GM23338 (cell line): ENCODE measurements around the gene LIFR. TPM values are rescaled to one million over a fixed set of nuclear protein-coding genes. Genes with fewer than 3 reads are reported as not detected.

Experiments
- ATAC-seq: fragments of 200-7000 bp; cut with Tn5 transposase; 3 replicates; pipeline ENCODE4 v1.9.1; 2020
- DNase-seq: peaks from one replicate; pipeline ENCODE4 v3.0.0-alpha.2; 2015; ENCODE audit warnings: low spot score
- H2AFZ ChIP-seq: fragments of 200-600 bp; sonication (generic); 2 replicates; pipeline ENCODE4 v1.8.0; 2016; ENCODE audit warnings: antibody characterized with exemption, mild to moderate bottlenecking, moderate library complexity
- H3F3A ChIP-seq: fragments of 200-600 bp; sonication (generic); replicated peaks from 2 replicates; pipeline ENCODE4 v1.8.0; 2017; ENCODE audit warnings: antibody characterized with exemption, mixed run types, low read depth
- H3K27ac ChIP-seq: fragments of 200-600 bp; sonication (generic); 2 replicates; pipeline ENCODE4 v1.6.1; 2016; ENCODE audit warnings: low read depth
- H3K27me3 ChIP-seq: fragments of 200-600 bp; sonication (generic); 2 replicates; pipeline ENCODE4 v1.8.0; 2016; ENCODE audit warnings: mild to moderate bottlenecking, mixed run types, moderate library complexity; ENCODE audit not compliant: insufficient read depth
- H3K36me3 ChIP-seq: fragments of 200-600 bp; sonication (generic); 2 replicates; pipeline ENCODE4 v1.8.0; 2016; ENCODE audit warnings: mild to moderate bottlenecking; ENCODE audit not compliant: insufficient read depth
- H3K4me1 ChIP-seq: fragments of 200-600 bp; sonication (generic); 2 replicates; pipeline ENCODE4 v1.8.0; 2016; ENCODE audit warnings: mild to moderate bottlenecking, moderate library complexity; ENCODE audit not compliant: insufficient read depth
- H3K4me2 ChIP-seq: fragments of 200-600 bp; sonication (generic); 2 replicates; pipeline ENCODE4 v1.7.1; 2017; ENCODE audit warnings: mixed run types
- H3K4me3 ChIP-seq: fragments of 200-600 bp; sonication (generic); 2 replicates; pipeline ENCODE4 v1.6.1; 2016; ENCODE audit warnings: mixed run types
- H3K79me2 ChIP-seq: fragments of 200-600 bp; sonication (generic); replicated peaks from 2 replicates; pipeline ENCODE4 v1.8.0; 2017; ENCODE audit warnings: mild to moderate bottlenecking; ENCODE audit not compliant: insufficient read depth
- H3K9me2 ChIP-seq: fragments of 200-600 bp; sonication (generic); 2 replicates; pipeline ENCODE4 v1.8.0; 2017; ENCODE audit not compliant: insufficient read depth
- H4K20me1 ChIP-seq: fragments of 200-600 bp; sonication (generic); replicated peaks from 2 replicates; pipeline ENCODE4 v1.8.0; 2017; ENCODE audit warnings: mild to moderate bottlenecking; ENCODE audit not compliant: insufficient read depth
- H3K27ac Mint-ChIP-seq: 2 replicates; pipeline ENCODE4 v1.8.0; 2020; ENCODE audit warnings: inconsistent platforms, mild to moderate bottlenecking, moderate library complexity, mixed read lengths
- H3K27me3 Mint-ChIP-seq: 3 replicates; pipeline ENCODE4 v1.8.0; 2022; ENCODE audit warnings: low read depth, mild to moderate bottlenecking, moderate library complexity, mixed read lengths, inconsistent platforms; ENCODE audit not compliant: insufficient read depth, poor library complexity
- H3K36me3 Mint-ChIP-seq: 3 replicates; pipeline ENCODE4 v1.8.0; 2021; ENCODE audit warnings: low read depth, mild to moderate bottlenecking, inconsistent platforms, moderate library complexity, mixed read lengths
- H3K4me1 Mint-ChIP-seq: 3 replicates; pipeline ENCODE4 v1.8.0; 2020; ENCODE audit warnings: mild to moderate bottlenecking, inconsistent platforms, mixed read lengths
- H3K4me3 Mint-ChIP-seq: 3 replicates; pipeline ENCODE4 v1.8.0; 2021; ENCODE audit warnings: moderate library complexity, mild to moderate bottlenecking, inconsistent platforms, mixed read lengths
- H3K9me3 Mint-ChIP-seq: 3 replicates; pipeline ENCODE4 v1.8.0; 2020; ENCODE audit warnings: moderate library complexity, mild to moderate bottlenecking, inconsistent platforms, mixed read lengths
- CREB1 ChIP-seq: fragments of 250-450 bp; sonication (Bioruptor Pico); IDR thresholded peaks from 2 replicates; pipeline ENCODE4 v1.5.0; 2020; ENCODE audit warnings: low read depth, mild to moderate bottlenecking, moderate library complexity
- ETS1 ChIP-seq: IDR thresholded peaks from 2 replicates; pipeline ENCODE4 v1.6.1; 2016; ENCODE audit warnings: antibody characterized with exemption
- EZH2 ChIP-seq: fragments of 200-600 bp; sonication (generic); IDR thresholded peaks from one replicate; pipeline ENCODE4 v1.8.0; 2017; ENCODE audit warnings: antibody characterized with exemption, mild to moderate bottlenecking, low read depth; ENCODE audit not compliant: unreplicated experiment
- EZH2phosphoT487 ChIP-seq: fragments of 200-600 bp; sonication (generic); IDR thresholded peaks from one replicate; pipeline ENCODE4 v1.8.1; 2018; ENCODE audit warnings: antibody characterized with exemption; ENCODE audit not compliant: unreplicated experiment
- JUNB ChIP-seq: IDR thresholded peaks from one replicate; pipeline ENCODE4 v1.6.1; 2016; ENCODE audit warnings: antibody characterized with exemption; ENCODE audit not compliant: unreplicated experiment
- NANOG ChIP-seq: IDR thresholded peaks from 2 replicates; pipeline ENCODE4 v1.6.1; 2016; ENCODE audit warnings: antibody characterized with exemption, borderline replicate concordance
- POLR2AphosphoS5 ChIP-seq: IDR thresholded peaks from 2 replicates; pipeline ENCODE4 v1.6.1; 2016; ENCODE audit warnings: antibody characterized with exemption, low read depth
- STAT1 ChIP-seq: IDR thresholded peaks from one replicate; pipeline ENCODE4 v1.6.1; 2016; ENCODE audit warnings: antibody characterized with exemption; ENCODE audit not compliant: unreplicated experiment
- ZNF331 ChIP-seq: fragments of 250-450 bp; sonication (Bioruptor Pico); IDR thresholded peaks from 2 replicates; pipeline ENCODE4 v1.5.0; 2020; ENCODE audit warnings: low read depth, mild to moderate bottlenecking, moderate library complexity
- polyA plus RNA-seq: library from polyadenylated mRNA; unstranded; fragments of >200 nt; fragmentation: Nextera tagmentation; extraction: Ambion mirVana; gene quantifications from 2 replicates; pipeline ENCODE4 v1.2.1, GENCODE V29; 2016
- total RNA-seq: library from RNA; depleted of rRNA; stranded (reverse); fragments of >200 nt; shearing (Covaris generic); gene quantifications from 2 replicates; pipeline ENCODE4 v1.2.3, GENCODE V29; 2014
- TF ChIP-seq, protein P1 (sequence below): fragments of 250-450 bp; sonication (Bioruptor Pico); IDR thresholded peaks from 2 replicates; pipeline ENCODE4 v1.5.0; 2020; ENCODE audit warnings: mild to moderate bottlenecking, moderate library complexity

LIFR gene
- total and polyA plus RNA-seq, 2 experiments from 2014 or later, result 11.0 to 25.2 TPM

- ATAC-seq, result peak; percentile 34; the same call in 2 of the 3 replicates
- no peak overlapping the region for H3K4me3 ChIP-seq
Observed at GRCh38 chr5:38467353-38468040, 88.9 kb downstream of the LIFR start.

More at GRCh38 chr5:38467353-38468040, 88.9 kb downstream of the LIFR start:
- Histone ChIP-seq H3K36me3 (no peaks in the 10 kb centered on the region), H3F3A (no peaks in the 10 kb centered on the region), H3K79me2 (no peaks in the 10 kb centered on the region), H4K20me1 (no peaks in the 10 kb centered on the region), H2AFZ (peak overlapping the region; percentile 80), H3K27ac (no peak overlapping the region), H3K27me3 (no peaks in the 10 kb centered on the region), H3K4me2 (no peak overlapping the region), H3K4me1 (no peaks in the 10 kb centered on the region), H3K9me2 (no peaks in the 10 kb centered on the region; the same call in 1 of the 2 replicates)
- Mint-ChIP-seq H3K4me1 (peaks cover 15% of the 10 kb centered on the region), H3K9me3 (no peaks in the 10 kb centered on the region), H3K27ac (no peak overlapping the region; the same call in 1 of the 2 replicates), H3K36me3 (no peaks in the 10 kb centered on the region), H3K4me3 (no peak overlapping the region), H3K27me3 (peaks cover 4% of the 10 kb centered on the region)
- no peak for DNase-seq
- TF ChIP-seq STAT1 (no peak), ETS1 (no peak), CREB1 (CRISPR knock-in tag) (no peak), EZH2 (no peak), ZNF331 (CRISPR knock-in tag) (no peak), JUNB (no peak), POLR2AphosphoS5 (no peak), NANOG (no peak), EZH2phosphoT487 (no peak)
- TF ChIP-seq, protein P1, sequence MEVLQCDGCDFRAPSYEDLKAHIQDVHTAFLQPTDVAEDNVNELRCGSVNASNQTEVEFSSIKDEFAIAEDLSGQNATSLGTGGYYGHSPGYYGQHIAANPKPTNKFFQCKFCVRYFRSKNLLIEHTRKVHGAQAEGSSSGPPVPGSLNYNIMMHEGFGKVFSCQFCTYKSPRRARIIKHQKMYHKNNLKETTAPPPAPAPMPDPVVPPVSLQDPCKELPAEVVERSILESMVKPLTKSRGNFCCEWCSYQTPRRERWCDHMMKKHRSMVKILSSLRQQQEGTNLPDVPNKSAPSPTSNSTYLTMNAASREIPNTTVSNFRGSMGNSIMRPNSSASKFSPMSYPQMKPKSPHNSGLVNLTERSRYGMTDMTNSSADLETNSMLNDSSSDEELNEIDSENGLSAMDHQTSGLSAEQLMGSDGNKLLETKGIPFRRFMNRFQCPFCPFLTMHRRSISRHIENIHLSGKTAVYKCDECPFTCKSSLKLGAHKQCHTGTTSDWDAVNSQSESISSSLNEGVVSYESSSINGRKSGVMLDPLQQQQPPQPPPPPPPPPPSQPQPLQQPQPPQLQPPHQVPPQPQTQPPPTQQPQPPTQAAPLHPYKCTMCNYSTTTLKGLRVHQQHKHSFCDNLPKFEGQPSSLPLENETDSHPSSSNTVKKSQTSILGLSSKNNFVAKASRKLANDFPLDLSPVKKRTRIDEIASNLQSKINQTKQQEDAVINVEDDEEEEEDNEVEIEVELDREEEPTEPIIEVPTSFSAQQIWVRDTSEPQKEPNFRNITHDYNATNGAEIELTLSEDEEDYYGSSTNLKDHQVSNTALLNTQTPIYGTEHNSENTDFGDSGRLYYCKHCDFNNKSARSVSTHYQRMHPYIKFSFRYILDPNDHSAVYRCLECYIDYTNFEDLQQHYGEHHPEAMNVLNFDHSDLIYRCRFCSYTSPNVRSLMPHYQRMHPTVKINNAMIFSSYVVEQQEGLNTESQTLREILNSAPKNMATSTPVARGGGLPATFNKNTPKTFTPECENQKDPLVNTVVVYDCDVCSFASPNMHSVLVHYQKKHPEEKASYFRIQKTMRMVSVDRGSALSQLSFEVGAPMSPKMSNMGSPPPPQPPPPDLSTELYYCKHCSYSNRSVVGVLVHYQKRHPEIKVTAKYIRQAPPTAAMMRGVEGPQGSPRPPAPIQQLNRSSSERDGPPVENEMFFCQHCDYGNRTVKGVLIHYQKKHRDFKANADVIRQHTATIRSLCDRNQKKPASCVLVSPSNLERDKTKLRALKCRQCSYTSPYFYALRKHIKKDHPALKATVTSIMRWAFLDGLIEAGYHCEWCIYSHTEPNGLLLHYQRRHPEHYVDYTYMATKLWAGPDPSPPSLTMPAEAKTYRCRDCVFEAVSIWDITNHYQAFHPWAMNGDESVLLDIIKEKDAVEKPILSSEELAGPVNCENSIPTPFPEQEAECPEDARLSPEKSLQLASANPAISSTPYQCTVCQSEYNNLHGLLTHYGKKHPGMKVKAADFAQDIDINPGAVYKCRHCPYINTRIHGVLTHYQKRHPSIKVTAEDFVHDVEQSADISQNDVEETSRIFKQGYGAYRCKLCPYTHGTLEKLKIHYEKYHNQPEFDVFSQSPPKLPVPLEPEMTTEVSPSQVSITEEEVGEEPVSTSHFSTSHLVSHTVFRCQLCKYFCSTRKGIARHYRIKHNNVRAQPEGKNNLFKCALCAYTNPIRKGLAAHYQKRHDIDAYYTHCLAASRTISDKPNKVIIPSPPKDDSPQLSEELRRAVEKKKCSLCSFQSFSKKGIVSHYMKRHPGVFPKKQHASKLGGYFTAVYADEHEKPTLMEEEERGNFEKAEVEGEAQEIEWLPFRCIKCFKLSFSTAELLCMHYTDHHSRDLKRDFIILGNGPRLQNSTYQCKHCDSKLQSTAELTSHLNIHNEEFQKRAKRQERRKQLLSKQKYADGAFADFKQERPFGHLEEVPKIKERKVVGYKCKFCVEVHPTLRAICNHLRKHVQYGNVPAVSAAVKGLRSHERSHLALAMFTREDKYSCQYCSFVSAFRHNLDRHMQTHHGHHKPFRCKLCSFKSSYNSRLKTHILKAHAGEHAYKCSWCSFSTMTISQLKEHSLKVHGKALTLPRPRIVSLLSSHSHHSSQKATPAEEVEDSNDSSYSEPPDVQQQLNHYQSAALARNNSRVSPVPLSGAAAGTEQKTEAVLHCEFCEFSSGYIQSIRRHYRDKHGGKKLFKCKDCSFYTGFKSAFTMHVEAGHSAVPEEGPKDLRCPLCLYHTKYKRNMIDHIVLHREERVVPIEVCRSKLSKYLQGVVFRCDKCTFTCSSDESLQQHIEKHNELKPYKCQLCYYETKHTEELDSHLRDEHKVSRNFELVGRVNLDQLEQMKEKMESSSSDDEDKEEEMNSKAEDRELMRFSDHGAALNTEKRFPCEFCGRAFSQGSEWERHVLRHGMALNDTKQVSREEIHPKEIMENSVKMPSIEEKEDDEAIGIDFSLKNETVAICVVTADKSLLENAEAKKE (CRISPR knock-in tag), result no peak
